Measurements from ENCODE around the gene AGBL1. TPM values are rescaled to one million over a fixed set of nuclear protein-coding genes. Genes with fewer than 3 reads are reported as not detected.
A peak's percentile ranks its signal among the peaks of the same experiment; 100 is the strongest.

AGBL1 gene
- total RNA-seq, 1 donor from 2014 or later = 0.76 TPM

- peaks cover 17% of the 10 kb centered on the region for H3K4me1 Mint-ChIP-seq (ENCODE audit: low read depth, unreplicated experiment)
- H3K9me3 Mint-ChIP-seq (ENCODE audit: unreplicated experiment) = peaks cover 4% of the 10 kb centered on the region
- H3K27me3 Mint-ChIP-seq (ENCODE audit: unreplicated experiment) = peaks cover 2% of the 10 kb centered on the region
- H3K27ac Mint-ChIP-seq (ENCODE audit: unreplicated experiment) = peak overlapping the region; percentile 97
- no peak for DNase-seq
- no peaks in the 10 kb centered on the region for H3K36me3 Mint-ChIP-seq (ENCODE audit: unreplicated experiment)
- no peak for TF ChIP-seq CTCF (IDR thresholded peaks at IDR 0.05; ENCODE audit: partially characterized antibody, unreplicated experiment)
- no peak overlapping the region for H3K4me3 Mint-ChIP-seq (ENCODE audit: unreplicated experiment)
Measured at GRCh38 chr15:86064326-86064725, 15.3 kb upstream of the AGBL1 start.

- Mint-ChIP-seq H3K4me1 (ENCODE audit: low read depth, unreplicated experiment) (peaks cover 17% of the 10 kb centered on the region), H3K27ac (ENCODE audit: unreplicated experiment) (no peak overlapping the region), H3K36me3 (ENCODE audit: unreplicated experiment) (no peaks in the 10 kb centered on the region), H3K27me3 (ENCODE audit: unreplicated experiment) (no peaks in the 10 kb centered on the region), H3K9me3 (ENCODE audit: unreplicated experiment) (peaks cover 4% of the 10 kb centered on the region), H3K4me3 (ENCODE audit: unreplicated experiment) (no peak overlapping the region)
- DNase-seq = no peak
- no peak for TF ChIP-seq CTCF (IDR thresholded peaks at IDR 0.05; ENCODE audit: partially characterized antibody, unreplicated experiment)
Measured at GRCh38 chr15:86066174-86066834, 13.4 kb upstream of the AGBL1 start.

GRCh38 chr15:86073281-86073680 is 6.4 kb upstream of the AGBL1 start:
- Mint-ChIP-seq H3K4me1 (ENCODE audit: low read depth, unreplicated experiment) (no peaks in the 10 kb centered on the region), H3K36me3 (ENCODE audit: unreplicated experiment) (no peaks in the 10 kb centered on the region), H3K4me3 (ENCODE audit: unreplicated experiment) (no peak overlapping the region), H3K27me3 (ENCODE audit: unreplicated experiment) (no peaks in the 10 kb centered on the region), H3K27ac (ENCODE audit: unreplicated experiment) (no peak overlapping the region), H3K9me3 (ENCODE audit: unreplicated experiment) (no peaks in the 10 kb centered on the region)
- no peak for DNase-seq
- no peak for TF ChIP-seq CTCF (IDR thresholded peaks at IDR 0.05; ENCODE audit: partially characterized antibody, unreplicated experiment)

- Mint-ChIP-seq H3K4me3 (ENCODE audit: unreplicated experiment) (no peak overlapping the region), H3K4me1 (ENCODE audit: low read depth, unreplicated experiment) (no peaks in the 10 kb centered on the region), H3K9me3 (ENCODE audit: unreplicated experiment) (no peaks in the 10 kb centered on the region), H3K27me3 (ENCODE audit: unreplicated experiment) (no peaks in the 10 kb centered on the region), H3K27ac (ENCODE audit: unreplicated experiment) (no peak overlapping the region), H3K36me3 (ENCODE audit: unreplicated experiment) (no peaks in the 10 kb centered on the region)
- DNase-seq = no peak
- TF ChIP-seq CTCF (IDR thresholded peaks at IDR 0.05; ENCODE audit: partially characterized antibody, unreplicated experiment) = no peak
Measured at GRCh38 chr15:86076468-86076867, 3.2 kb upstream of the AGBL1 start.

- no peak for DNase-seq
- no peak overlapping the region for H3K27ac Mint-ChIP-seq (ENCODE audit: unreplicated experiment)
- TF ChIP-seq CTCF (IDR thresholded peaks at IDR 0.05; ENCODE audit: partially characterized antibody, unreplicated experiment) = no peak
Measured at GRCh38 chr15:86077070-86077469, 2.6 kb upstream of the AGBL1 start.

More at GRCh38 chr15:86077070-86077469, 2.6 kb upstream of the AGBL1 start:
- no peaks in the 10 kb centered on the region for H3K36me3 Mint-ChIP-seq (ENCODE audit: unreplicated experiment)
- no peaks in the 10 kb centered on the region for H3K4me1 Mint-ChIP-seq (ENCODE audit: low read depth, unreplicated experiment)
- H3K9me3 Mint-ChIP-seq (ENCODE audit: unreplicated experiment) = no peaks in the 10 kb centered on the region
- no peaks in the 10 kb centered on the region for H3K27me3 Mint-ChIP-seq (ENCODE audit: unreplicated experiment)
- H3K4me3 Mint-ChIP-seq (ENCODE audit: unreplicated experiment) = no peak overlapping the region
